HG03025 (cell line): ENCODE measurements around the gene FMC1.
"Not testable (repeated sequence)": the region's sequence is repeated elsewhere in the genome, so short reads cannot be mapped to it uniquely, and the experiment has no call there.

Source experiments
- ATAC-seq: cut with Tn5 transposase; IDR thresholded peaks from one replicate; pipeline ENCODE4 v1.9.1; 2021; ENCODE audit warnings: mild to moderate bottlenecking, moderate library complexity; ENCODE audit not compliant: unreplicated experiment, low FRiP score

The FMC1 gene

DNA sequence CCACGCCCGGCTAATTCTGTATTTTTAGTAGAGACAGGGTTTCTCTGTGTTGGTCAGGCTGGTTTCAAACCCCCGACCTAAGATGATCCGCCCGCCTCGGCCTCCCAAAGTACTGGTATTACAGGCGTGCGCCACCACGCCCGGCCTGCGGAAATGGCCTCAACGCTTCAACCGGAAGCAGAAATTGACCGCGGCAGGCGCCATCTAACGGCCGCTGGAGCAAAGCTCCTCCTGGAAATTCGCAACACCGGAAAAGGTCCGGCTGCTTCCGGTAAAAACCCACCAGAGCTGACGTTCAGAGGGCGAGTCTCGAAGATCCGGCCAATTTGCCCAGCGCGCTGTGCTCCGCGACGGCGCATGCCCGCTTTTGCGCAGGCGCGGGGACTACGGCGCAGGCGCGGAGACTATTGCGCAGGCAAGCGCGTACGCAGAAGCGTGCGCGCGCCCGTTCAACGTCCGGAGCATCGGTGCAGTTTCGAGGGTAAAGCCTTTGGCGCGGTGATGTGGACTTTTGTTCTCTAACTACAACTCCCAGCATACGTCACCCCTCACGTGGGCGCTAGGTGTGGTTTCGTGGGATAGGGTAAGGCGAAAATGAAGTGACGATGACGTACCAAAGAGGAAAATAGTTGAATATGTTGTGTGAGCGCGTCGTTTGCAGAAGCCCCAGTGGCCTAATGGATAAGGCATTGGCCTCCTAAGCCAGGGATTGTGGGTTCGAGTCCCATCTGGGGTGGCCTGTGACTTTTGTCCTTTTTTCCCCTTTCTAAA lies 915 bp upstream of the FMC1 start:
- ATAC-seq: peak; percentile 83

DNA sequence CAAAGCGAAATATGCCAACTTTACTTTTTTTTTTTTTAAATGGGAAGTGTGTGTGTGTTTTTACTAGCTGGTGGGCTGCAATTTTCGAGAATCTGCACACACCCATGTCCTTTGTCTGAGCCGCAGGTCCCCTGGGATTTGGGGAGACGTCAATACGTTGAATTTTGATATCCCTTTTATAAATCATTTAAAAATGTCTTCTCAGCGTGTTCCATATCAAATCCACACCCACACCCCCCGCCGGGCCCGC lies 404 bp upstream of the FMC1 start:
- no peak for ATAC-seq

DNA sequence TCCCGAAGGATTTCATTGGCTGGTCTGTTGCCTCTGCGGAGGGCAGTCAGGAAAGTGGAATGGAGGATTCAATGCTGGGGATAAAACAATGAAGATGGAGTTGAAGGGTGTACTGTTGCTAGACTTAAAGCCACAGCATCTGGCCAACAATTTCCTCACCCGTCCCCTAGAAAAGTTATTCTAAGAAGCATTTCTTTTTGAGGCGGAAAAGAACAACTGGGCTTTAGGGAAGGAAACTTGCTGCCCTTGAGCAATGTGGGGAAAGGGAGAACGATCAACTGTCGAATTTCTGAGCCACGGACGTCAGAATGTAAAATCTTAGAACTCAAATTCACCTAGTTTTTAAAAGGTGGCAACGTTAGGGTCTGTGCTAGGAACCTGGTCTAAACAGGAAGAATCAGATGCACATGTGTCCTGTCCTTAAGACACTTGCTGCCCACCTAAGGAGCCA lies 664 bp downstream of the FMC1 start:
- ATAC-seq: no peak

DNA sequence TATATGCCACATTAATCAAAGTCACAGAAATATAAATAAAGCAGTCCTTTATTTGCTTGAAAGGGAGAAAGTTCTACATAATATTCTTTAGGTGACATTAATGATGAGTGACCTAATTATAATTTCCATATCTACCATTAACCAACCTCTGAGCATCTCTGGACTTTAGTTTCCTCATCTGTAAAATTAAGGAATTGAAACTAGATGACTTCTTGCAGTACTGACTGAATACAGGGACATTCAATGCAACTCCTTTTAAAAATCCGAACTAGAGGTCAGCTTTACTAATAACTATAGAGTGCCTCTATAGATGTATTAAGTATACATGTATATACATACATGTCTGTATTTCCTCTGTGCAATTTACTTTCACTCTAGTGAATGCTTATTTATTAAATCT lies 3.9 kb downstream of the FMC1 start:
- no peak for ATAC-seq

DNA sequence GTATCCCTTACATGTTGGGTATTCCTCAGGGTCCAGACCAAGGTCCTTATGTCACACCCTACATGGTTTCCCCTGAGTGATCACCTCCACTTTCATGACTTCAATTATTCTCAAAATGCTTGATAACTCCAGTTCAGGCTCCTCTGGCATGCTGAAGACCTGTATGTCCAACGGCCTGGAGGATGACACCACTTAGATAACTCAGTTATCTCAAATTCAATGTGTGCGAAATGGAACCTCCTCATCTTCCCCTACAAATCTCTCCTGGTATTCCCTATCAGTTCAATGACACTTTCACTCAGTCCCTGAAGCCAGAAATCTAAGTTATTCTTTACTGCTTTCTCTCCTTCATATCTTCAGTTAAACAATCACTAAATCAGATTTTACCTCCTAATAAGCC lies 9.9 kb downstream of the FMC1 start:
- no peak for ATAC-seq

DNA sequence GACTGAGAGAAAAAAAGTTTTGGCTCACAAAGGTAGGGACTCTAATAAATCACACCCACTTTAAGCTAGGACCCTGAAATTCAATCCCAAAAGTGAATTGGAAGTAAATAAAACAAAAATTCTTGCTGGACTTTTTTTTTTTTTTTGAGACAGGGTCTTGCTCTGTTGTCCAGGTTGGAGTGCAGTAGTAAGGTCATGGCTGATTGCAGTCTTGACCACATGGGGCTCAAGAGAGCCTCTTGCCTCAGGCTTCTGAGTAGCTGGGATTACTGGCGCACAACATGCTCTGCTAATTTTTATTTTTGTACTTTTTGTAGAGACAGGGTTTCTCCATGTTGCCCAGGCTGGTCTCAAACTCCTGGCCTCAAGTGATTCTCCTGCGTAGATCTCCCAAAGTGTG lies 13.6 kb downstream of the FMC1 start:
- ATAC-seq: no peak

DNA sequence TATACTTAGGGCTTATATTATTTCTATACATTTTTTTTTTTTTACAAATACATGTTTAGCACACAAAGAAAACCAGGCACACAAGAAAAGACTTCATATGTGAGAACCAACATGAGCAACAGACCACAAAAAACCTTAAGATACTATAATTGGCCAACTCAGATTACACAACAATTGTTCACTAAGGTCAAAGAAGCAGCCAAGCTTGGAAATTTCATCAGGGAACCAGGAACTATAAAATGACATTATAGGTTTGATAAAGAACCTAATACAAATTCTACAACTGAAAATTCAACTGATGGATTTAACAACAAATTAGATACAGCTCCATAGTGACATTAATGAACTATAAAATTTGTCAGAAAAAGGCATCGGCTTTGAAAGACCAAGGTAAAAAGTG lies 14.2 kb downstream of the FMC1 start:
- ATAC-seq: no peak

DNA sequence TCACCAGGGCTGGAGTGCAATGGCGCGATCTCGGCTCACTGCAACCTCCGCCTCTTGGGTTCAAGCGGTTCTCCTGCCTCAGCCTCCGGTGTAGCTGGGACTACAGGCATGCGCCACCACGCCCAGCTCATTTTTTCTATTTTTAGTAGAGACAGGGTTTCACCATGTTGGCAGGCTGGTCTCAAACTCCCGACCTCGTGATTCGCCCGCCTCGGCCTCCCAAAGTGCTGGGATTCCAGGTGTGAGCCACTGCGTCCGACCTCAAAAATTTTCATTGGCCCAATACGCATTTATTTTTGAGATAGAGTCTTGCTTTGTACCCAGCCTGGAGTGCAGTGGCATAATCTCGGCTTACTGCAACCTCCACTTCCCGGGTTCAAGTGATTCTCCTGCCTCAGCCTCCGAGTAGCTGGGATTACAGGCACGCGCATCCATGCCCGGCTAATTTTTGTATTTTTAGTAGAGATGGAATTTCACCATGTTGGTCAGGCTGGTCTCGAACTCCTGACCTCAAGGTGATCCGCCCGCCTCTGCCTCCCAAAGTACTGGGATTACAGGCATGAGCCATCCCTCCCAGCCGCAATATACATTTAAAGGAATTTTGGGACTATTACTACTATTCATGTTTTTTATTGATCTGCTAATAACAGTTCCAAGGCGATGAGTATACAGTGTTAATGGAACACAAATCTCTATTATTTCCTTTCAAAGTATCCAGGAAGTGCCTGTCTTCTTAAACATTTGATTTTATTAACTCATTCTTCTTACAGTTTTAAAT lies 16.8 kb downstream of the FMC1 start:
- ATAC-seq: not testable (repeated sequence)

DNA sequence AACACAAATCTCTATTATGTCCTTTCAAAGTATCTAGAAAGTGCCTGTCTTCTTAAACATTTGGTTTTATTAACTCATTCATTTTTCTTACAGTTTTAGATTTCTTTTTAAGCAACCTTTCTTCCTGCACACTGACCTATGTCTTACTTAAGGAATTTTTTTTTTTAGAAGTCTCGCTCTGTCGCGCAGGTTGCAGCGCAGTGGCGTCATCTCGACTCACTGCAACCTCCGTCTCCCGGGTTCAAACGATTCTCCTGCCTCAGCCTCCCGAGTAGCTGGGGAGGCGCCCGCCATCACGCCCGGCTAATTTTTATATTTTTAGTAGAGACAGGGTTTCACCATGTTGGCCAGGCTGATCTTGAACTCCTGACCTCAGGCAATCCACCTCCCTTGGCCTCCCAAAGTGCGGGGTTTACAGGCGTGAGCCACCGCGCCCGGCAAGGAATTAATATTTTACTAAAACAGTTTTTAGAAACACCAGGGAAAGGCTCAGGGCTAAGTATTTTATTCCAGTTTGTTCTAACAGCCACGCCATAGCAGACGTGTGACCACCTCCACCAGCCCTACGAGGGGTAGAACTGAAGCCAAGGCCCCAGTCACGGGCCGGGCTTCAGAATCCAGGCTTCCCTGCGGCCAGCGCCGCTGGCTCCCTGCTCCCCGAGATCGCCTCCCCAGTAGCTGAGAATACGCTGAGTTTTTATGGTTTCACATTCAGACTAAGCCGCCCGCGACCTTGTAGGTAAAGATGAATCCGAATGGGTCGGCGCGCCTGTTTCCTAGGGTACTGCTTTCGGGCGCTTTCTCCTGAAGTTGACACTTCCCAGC lies 17.6 kb downstream of the FMC1 start:
- peak; percentile 31 for ATAC-seq

DNA sequence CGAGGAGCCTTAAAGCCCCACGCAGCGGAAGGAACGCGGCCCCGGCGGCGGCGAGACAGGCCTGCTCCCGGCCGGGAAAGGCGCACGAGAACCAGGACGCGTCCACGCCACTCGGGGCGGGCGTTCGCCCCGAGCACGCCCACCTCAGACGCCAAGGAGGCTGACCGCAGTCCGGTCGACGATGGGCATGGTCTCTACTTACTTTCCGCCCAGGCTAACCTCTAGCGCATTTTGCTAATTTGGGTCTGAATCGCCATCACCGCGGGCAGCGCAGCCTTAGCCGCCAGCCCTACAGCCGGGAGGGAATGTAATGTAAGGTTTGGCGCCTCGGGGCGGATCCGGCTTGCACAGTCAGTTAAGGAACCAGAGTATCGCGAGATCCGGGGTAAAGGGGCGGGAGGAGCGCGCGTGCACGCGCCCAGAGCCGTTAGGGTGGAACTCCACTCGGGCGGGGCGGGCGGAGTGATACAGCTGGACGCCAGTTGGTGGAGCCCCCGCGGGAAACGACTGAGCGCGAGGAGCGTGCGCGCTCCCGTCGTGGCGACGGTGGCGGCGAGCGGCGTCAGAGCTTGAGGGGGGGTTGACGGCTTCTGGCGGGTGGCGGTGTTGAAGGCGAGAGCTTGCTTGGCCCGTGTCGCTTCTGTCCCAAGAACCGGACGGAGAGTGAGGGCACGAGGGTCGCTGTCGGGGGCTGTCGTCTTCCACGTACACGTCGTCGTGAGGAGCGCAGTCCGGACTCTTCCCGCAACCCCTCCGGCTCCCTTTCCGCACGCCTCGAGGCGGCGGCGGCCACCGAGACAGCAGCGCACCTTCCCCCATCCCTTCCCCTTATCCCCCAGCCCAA lies 18.5 kb downstream of the FMC1 start, which contains the start of gene LUC7L2:
Gene LUC7L2 (plus strand): TSS at position 529 of the 844 bp plus-strand sequence. CDS start 368 bp downstream, outside the sequence.
- peak; percentile 67 for ATAC-seq

DNA sequence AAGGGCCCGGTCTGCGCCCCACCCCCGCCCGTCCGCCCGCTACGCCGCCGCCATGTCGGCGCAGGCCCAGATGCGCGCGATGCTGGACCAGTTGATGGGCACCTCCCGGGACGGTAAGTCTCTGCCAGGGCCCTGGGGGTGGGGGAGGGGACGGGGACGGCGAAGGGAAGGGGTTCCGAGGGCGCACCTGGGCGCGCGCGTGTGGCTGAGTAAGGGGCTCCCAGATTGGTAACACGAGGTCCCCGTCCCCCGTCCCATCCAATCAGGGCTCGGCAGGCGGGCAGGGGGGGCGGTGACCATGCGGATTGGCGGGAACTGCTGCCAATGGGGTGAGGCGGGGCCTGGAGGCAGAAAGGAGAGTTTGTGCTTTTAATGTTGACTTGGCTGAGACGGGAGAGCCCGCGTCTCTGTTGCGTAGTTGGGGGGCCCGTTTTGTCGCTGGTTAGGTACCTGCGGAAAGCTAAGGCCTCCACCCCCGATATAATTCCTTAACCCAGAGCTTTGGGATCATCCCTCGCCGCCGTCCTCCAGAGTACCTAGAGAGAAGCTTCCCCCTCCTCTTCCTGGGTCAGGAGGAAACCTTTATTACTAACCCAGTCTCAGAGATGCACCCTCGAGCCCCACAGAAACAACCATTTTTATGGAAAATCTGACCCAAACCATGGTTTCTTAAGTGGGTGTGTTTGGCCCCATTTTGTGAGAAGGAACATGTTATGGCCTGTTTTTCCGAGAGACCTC lies 19.2 kb downstream of the FMC1 start:
- ATAC-seq: peak; percentile 66

DNA sequence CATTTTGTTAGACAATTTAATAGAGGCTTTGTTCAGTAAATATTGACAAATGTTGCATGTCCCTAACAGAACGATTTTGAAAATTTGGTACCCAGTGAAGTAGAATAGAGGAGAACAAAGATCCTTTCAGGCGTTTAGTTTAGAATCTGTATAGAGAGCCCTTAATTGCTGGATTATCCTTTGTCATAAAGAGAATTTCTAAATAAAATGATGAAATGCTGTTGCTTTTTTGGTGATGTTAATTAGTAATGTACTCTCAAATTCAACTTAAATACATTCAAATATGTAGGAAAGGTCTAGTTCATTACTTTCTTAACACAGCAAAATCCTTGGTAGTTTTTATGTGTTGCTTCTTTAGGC lies 19.8 kb downstream of the FMC1 start:
- no peak for ATAC-seq

DNA sequence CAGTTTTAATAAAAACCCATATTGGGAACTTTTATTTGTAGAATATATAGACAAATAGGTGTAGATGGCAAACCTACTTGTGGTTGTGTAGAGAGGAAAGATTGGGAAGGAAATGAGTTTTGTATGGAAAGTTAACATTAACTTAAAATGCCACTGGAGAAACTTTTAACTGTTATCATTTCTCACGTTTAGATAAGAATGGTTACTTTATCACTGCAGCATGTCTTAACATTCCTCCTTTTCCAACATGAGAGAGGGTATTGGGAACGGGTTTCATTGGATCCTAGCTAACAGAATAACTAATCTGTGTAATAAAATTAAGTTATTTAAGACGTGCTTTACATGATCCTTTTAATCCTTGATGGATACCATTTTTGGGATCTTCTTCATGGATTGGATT lies 20.4 kb downstream of the FMC1 start:
- no peak for ATAC-seq

DNA sequence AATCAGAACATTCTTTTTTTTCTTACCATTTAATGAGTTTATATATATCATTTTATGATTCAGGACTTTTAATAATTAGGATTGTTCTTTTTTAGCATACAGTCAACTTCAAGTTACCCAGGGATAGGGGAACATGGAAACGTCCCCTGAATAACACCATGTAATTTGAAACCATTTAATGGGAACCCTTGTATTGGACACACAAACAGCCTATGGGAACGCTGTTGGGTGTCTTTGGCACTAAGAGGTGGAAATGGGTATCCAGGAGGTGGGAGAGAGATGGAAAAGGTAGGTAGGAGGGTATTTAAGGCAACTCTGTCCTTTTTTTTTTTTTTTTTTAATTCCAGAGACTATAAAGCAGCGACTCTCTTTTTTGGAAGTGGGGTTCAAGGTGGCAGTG lies 21.2 kb downstream of the FMC1 start:
- ATAC-seq: no peak

DNA sequence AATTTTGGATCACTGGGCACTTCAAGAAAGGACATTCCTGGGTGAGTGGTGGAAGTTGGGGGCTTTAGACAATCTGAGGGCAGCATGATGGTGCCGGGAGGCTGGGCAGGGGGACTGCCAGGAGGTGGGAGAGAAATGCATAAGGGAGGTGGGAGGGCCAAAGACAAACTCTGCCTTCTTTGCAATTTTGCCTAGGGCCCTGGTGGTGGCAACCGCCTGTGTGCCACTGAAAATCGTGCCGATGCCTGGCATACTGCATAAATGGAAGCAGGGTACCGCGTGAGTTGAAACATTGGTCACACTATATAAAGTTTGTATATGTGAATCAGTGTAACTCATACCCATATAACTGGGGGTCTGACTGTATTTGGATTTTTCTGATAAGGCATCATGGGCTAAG lies 21.8 kb downstream of the FMC1 start:
- ATAC-seq: no peak

DNA sequence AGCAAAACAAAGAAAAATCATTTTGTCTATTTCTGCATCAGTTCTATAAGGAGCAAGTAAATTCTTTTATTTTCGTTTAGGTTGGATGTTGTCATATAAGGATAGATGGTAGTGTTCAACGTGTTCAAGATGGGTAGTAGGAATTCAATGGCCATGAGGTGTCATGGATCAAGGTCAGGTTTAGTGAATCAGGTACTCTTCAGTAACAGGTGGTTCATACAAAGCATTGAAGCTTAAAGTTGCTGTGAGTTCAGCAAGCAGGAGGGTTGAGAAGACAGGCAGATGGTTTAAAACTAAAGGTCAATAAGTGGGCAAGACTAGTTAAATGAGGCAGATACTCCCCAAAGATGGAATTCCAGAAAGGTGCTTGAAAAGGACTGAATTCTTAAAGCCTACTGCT lies 24.2 kb downstream of the FMC1 start:
- ATAC-seq: no peak

DNA sequence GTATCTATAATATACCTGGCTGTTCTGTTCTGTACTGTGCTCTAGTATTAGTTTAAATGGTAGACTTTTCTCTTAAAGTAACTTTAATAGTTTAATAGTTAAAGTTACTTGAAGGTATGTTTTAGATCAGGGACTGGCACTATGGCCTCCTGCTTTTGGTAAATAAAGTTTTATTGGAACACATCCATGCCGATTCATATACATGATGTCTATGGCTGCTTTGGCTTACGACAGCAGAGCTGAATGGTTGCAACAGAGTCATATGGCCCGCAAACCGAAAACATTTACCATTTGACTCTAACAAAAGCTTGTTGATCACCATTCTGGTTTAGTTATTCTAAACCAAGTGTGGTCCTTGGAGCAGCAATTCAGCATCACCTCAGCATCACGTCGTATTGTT lies 25.3 kb downstream of the FMC1 start:
- no peak for ATAC-seq

DNA sequence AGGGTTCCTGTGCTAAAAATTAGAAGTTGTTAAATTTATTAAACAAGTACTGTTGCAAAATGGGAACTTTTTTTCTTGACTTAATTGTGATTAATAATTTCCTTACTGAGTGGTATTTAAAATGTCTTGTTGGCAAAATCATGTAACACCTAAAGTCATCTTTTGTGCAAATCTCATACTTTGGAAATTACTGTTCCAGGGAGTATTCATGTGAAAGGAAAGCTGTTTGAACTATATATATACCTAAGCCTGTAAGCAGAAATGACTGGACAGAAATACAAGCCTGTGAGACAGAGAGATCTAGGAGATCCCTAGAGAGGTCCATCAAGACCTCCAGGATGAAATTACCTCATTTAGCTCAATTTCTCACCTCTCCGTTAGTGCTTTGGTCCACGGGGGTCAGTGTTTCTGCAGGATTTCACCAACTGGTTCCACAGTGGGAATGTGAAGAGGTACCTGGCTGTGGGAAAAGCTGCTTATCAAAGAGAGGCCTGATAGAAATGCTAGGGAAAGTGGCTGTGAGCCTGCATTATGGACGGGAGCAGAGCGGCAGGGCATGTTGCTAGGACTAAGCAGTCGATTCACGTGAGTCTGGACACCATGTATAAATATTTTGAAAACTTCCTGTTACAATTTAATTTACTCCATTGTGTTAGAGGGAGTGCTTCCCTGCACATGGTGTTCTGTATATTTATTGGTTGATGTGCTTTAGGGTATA lies 26.5 kb downstream of the FMC1 start:
- no peak for ATAC-seq

DNA sequence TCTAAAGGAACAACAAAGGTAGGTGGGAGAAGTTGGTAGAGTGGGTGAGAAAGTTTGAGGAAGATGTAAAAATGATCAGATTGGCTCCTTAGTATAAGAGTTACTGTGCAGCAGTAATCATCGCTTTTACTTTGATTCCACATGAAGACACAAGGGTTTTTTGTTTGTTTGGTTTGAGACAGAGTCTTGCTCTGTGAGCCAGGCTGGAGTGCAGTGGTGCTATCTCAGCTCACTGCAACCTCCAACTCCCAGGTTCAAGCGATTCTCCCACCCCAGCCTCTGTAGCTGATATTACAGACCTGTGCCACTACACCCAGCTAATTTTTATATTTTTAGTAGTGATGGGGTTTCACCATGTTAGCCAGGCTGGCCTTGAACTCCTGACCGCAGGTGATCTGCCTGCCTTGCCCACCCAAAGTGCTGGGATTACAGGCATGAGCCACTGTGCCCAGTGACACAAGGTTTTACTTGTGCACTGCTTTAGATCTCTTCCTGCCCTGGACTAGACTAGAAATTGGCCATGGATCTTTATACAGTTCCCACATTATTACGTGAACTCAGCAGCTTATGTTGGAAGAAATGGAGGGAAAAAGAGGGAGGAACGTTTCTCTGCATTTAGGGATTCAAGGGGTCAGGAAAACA lies 29.3 kb downstream of the FMC1 start:
- no peak for ATAC-seq
